ENCODE measurements around the gene CHST8.

CHST8 gene

DNA sequence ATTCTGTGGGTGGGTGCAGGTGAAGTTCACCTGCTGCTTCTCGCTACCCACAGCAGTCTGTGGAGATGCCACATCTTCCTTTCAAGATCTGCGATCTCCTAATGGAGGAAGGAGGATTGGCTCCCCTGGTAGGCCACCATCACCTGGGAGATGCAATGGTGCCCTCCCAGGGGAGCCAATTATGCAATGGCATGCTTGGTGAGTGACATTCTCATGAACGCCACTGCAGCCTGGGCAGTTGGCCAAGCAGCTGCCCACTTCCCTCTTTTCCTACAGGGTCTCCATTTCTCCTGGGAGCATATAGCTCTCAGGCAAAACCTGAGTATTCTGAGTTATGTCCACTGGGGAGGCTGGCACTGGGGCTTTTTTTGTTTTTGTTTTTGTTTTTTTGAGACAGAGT is 91.4 kb downstream of the CHST8 start:
- DNase-seq (ENCODE audit: low read depth, low spot score): no peak

- DNase-seq (ENCODE audit: low read depth, low spot score): no peak
These were observed 92.4 kb downstream of the CHST8 start for GRCh38 chr19:33714149-33714548.

DNA sequence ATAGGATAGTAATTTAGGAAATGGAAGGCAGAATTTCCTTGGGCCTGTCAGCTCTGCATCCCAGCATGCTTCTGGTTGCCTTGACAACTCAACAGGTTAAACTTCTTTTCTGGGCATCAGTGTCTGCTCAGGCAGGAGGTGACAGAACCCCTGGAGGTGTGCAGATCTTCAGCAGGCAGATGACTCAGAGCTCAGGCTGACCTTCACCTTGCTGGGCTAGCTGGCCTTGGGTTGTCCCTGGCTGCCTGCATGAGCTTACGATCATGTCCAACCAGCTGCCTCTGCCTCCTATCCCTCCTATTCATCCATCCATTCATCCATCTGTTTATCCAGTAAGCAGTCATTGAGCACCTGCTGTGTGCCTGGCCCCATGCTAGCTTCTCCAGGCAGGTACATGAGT is 93.7 kb downstream of the CHST8 start:
- DNase-seq (ENCODE audit: low read depth, low spot score): no peak

GRCh38 chr19:33717878-33718277 is 96.1 kb downstream of the CHST8 start:
- DNase-seq (ENCODE audit: low read depth, low spot score): no peak

GRCh38 chr19:33718651-33719254 is 97.0 kb downstream of the CHST8 start:
- no peak for DNase-seq (ENCODE audit: low read depth, low spot score)

GRCh38 chr19:33719366-33720154 is 97.8 kb downstream of the CHST8 start:
- no peak for DNase-seq (ENCODE audit: low read depth, low spot score)

DNA sequence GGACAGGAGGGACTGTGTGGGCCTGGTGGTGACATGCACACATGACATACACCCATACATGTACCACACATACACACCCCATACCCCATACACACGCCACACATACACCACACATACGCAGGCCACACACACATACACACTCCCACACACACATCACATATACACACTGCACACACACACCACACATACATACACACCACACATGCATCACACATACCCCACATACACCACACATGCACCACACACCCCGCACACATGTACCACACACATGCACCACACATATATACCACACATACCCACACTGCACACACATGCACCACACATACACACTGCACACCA is 98.4 kb downstream of the CHST8 start:
- no peak for DNase-seq (ENCODE audit: low read depth, low spot score)

DNA sequence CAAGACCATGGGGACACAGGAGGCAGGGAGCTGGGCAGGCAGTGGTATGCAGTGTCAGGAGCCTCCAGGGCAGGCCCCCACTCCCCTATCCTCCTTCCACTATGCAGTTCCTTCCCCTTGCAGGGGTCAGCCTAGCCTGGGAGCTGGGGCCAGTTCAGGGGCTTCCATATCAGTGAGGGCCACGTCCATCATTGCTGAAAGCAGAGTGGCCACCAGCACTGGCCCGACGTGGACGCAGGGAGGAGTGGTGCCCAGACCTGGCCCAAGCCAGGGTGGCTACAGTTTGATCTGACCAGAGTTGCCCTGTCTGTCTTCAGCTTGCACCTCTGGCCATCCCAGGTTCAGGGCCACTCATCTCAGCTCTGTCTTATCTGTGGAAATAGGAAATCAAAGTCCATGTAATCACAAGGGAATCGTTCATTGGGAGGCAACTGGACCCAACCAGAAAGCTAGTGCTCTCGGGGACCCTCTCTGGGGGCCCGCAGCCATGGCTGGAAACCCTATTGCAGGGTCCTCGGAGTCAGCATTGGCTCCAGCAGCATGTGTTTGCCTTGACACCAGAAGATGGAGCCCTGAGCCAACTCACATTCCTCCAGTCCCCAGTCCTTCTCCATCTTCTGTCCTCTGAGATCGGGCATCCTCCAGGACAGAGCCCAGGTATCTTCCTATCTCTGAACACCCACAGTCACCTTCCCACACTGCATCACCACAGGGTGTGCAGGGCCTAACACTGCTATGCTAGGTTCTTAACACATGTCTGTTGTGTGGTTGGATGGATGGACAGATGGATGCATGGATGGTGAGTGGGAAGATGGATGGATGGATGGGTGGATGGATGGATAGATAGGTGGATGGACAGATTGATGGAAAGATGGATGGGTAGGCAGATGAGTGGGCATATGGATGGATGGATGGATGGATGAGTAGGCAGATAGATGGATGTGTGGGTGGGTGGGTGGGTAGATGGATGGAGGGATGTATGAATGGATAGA is 99.2 kb downstream of the CHST8 start:
- DNase-seq (ENCODE audit: low read depth, low spot score): no peak

DNA sequence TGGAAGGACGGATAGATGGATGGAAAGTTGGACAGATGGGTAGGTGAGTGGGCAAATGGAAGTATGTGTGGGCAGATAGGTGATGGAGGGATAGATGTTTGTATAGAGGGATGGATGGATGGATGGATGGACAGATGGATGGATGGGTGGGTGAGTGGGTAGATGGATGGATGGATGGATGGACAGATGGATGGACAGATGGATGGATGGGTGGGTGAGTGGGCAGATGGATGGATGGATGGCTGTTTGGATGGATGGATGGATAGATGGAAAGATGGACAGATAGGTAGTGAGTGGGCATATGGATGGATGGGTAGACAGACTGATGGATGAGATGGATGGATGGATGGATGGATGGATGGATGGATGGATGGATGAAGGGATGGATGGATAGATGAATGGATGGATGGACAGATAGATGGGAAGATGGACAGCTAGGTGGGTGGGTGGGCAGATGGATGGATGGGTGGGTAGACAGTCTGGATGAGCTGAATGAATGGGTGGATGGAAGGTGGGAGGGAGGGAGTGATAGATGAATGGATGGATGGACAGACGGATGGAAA is 100.1 kb downstream of the CHST8 start:
- no peak for DNase-seq (ENCODE audit: low read depth, low spot score)

- no peak for DNase-seq (ENCODE audit: low read depth, low spot score)
These were observed 100.9 kb downstream of the CHST8 start for GRCh38 chr19:33722456-33723239.

DNA sequence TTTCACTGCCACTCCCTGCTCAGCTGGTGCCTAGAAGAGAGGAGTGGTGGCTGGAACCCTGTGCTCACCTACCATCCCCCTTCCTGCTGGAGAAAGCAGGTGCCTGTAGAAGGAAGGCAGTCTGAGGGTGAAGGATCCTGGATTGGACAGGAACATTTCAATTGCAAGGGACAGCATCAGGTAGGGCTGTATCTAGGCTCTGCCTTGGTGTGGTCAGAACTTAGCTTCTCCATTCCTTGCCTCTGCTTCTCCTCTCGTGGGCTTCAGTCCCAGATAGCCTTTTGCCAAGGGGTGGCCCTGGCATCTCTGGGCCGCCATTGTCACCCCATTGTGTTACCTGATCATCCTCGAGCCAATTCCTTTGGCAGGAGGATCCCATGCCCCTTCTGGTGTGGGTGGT is 101.8 kb downstream of the CHST8 start:
- DNase-seq (ENCODE audit: low read depth, low spot score): no peak

DNA sequence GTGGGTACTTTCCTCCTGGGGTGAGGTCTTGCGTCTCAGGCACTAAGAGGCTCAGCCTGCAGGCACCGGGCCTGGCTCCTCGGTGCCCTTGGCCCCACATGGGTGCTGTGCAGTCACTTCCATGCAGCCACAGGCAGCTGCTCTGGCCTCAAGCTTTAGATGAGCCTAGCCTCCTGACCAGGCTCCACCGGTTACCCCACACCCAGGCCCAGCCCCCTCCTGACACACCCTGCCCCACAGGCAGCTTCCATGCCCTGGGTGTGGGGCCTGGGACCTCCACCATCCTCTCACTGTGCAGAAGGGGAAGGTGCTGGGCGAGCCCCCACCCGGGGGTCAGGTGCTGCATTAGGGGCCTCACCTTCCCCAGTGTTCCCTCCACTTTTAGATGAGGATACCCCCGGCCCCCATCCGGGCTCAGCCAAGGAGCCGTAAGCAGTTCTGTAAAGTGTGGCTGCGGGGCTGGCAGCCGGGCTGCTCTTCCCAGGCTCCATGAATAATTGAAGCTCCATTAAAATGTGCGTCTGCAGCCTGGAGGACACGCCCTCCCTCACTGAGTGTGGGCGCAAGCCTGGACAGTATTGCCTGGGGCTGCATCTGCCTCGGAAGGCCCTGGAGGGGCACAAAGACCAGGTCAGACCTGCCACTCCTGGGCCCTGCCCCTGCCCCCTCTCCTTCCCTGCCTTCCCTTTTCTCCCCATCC is 102.4 kb downstream of the CHST8 start:
- DNase-seq (ENCODE audit: low read depth, low spot score): no peak

- no peak for DNase-seq (ENCODE audit: low read depth, low spot score)
These were observed 102.9 kb downstream of the CHST8 start for GRCh38 chr19:33724721-33725060.

DNA sequence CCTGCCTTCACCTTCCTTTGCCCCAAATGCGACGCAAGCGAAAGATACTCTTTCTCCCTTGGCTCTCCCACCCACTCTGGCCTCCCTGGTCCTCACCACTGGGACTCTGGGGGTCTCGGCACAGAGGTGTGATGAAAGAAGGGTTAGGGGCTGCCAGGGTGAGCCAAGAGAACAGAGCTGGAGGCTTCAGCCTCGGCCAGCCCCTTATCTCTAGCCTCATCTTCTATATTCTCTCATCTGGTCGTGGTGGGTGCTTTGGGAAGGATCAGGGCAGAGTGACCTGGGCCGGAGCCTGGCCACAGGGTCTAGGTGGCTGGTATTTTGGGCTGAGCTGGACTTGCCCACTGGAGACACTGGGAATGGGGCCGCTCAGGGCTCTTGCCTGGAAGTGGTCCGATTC is 103.8 kb downstream of the CHST8 start:
- DNase-seq (ENCODE audit: low read depth, low spot score): no peak

- DNase-seq (ENCODE audit: low read depth, low spot score): no peak
These were observed 105.0 kb downstream of the CHST8 start for GRCh38 chr19:33726756-33727155.

DNA sequence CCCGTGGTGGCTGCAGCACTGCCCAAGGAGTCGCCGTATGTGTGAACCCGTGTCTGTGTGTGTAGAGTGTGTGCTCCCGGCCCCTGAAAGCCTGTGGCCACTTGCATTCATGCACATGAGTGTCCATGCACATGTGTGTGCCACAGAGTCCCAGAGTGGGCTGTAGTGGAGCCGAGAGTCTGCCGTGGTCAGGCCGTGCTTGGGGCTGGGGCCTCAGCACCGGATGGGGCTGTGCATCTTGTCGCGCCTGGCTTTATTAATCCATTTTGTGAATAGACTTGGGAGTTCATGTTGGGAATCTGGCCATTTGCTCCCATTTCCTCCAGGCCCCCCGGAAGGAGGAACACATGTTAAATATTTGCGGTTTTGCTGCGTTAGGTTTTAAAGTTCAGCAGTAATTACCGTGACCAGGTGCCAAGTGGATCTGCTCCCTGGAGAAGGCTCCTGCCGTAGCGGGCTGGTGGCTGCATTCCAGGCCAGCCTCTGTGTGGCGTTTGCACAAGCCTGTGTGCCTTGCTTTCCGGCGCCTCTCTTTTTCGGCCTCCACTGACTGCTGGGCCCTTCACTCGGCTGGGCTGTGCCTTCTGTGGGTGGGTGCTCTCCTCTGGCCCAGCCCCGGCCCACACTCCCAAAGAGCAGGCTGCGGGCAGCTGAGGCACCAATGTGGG is 105.7 kb downstream of the CHST8 start:
- DNase-seq (ENCODE audit: low read depth, low spot score): no peak

DNA sequence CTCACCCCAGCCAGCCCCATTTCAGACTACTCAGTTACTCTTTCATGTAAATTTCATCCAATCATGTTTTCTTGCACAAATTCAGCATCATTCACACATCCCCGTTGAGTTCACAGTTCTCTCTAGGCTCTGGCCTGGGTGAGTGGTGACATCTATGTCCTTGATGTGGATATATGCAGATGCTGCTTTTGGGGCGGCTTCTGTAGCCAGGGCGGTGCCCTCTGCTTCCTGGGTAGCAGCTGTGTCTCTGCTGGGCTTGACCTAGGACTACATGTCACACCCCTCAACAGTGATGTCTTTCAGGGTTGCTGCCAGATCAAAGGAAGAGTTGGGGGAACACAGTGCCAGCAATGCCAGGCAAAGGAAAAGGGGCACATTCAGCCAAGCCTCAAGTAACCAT is 106.4 kb downstream of the CHST8 start:
- DNase-seq (ENCODE audit: low read depth, low spot score): no peak

DNA sequence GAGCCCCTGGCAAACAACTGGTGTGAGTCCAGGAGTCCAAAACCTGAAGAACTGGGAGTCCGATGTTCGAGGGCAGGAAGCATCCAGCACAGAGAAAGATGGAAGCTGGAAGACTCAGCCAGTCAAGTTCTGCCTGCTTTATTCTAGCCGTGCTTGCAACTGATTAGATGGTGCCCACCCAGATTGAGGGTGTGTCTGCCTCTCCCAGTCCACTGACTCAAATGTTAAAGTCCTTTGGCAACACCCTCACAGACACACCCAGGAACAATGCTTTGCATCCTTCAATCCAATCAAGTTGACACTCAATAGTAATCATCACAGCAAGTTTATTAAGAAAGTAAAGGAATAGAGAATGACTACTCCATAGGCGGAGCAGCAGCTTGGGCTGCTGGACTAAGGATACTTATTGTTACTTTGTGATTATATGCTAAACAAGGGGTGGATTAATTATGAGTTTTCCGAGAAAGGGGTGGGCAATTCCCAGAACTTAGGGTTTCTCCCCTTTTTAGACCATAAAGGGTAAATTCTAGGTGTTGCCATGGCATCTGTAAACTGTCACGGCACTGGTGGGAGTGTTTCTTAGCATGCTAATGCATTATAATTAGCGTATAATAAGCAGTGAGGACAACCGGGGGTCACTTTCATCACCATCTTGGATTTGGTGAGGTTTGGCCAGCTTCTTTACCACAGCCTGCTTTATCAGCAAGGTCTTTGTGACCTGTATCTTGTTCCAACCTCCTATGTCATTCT is 109.3 kb downstream of the CHST8 start:
- DNase-seq (ENCODE audit: low read depth, low spot score): no peak

DNA sequence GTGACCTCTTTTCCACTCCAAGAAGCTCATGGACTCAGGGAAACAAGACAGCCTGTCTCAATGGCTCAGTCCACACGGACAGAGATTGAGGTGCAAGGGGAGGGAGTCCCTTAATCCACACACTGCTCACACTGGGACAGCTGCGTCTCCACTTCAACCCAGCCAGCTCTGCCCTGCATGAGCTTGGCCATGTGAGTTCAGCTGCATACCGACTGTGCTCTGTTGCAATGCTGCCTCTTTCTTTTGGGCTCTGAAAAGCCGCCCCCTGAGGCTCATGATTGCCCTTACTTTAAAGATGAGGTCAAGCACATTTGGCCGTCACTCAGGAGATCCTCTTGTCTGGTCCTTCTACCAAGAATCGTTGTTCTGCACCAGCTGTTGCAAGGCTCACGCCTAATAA is 110.1 kb downstream of the CHST8 start:
- no peak for DNase-seq (ENCODE audit: low read depth, low spot score)

DNA sequence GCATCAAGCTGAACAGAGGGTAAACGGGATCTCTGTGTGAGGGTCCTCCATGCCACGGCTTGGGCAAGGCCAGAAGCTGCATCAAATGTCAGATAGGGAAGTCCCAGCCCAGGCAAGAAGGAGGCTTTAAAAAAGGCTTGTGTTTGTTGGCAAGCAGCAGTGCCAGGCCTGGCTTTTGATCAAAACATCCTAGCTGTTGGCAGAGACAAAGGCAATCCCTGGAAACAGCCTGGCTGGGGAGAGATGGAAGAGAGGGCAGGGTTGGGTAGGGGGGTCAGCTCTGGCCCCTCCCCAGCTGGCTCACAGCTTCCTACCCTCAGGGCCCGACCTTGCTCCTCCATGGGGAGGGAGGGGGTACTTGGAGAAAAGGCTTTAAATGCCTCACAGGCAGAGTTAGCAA is 113.2 kb downstream of the CHST8 start:
- no peak for DNase-seq (ENCODE audit: low read depth, low spot score)
